ENCODE data around the gene HAVCR1.

DNA sequence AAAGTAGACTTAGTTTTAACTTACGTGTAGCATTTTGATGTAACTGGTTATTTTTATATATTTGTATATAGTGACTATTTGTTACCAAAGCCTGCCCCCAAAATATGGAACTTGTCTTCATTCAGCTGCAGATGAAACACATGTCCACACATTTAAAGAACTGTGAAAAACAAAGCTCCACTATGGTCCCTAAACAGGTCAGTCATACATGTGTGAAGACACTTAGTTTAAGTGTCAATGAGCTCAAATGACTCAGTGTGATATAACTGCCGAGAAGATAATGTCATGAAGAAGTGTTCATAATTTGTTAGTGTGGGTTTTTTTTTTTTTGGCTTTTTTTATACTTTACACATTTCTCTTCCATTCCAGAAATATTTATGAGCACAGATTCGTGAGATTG is 28.2 kb downstream of the HAVCR1 start:
- TF ChIP-seq, protein P1, sequence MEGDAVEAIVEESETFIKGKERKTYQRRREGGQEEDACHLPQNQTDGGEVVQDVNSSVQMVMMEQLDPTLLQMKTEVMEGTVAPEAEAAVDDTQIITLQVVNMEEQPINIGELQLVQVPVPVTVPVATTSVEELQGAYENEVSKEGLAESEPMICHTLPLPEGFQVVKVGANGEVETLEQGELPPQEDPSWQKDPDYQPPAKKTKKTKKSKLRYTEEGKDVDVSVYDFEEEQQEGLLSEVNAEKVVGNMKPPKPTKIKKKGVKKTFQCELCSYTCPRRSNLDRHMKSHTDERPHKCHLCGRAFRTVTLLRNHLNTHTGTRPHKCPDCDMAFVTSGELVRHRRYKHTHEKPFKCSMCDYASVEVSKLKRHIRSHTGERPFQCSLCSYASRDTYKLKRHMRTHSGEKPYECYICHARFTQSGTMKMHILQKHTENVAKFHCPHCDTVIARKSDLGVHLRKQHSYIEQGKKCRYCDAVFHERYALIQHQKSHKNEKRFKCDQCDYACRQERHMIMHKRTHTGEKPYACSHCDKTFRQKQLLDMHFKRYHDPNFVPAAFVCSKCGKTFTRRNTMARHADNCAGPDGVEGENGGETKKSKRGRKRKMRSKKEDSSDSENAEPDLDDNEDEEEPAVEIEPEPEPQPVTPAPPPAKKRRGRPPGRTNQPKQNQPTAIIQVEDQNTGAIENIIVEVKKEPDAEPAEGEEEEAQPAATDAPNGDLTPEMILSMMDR (IDR thresholded peaks at IDR 0.05) = no peak
- TF ChIP-seq IRF2 (CRISPR knock-in tag; IDR thresholded peaks at IDR 0.05; ENCODE audit: borderline replicate concordance, low read depth) (no peak), PRRX2 (CRISPR knock-in tag; IDR thresholded peaks at IDR 0.05) (no peak), TCF7 (CRISPR knock-in tag; IDR thresholded peaks at IDR 0.05; ENCODE audit: low read depth) (no peak)
- TF ChIP-seq, protein P2, sequence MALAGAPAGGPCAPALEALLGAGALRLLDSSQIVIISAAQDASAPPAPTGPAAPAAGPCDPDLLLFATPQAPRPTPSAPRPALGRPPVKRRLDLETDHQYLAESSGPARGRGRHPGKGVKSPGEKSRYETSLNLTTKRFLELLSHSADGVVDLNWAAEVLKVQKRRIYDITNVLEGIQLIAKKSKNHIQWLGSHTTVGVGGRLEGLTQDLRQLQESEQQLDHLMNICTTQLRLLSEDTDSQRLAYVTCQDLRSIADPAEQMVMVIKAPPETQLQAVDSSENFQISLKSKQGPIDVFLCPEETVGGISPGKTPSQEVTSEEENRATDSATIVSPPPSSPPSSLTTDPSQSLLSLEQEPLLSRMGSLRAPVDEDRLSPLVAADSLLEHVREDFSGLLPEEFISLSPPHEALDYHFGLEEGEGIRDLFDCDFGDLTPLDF (CRISPR knock-in tag; IDR thresholded peaks at IDR 0.05) = no peak
- TF ChIP-seq, protein P3, sequence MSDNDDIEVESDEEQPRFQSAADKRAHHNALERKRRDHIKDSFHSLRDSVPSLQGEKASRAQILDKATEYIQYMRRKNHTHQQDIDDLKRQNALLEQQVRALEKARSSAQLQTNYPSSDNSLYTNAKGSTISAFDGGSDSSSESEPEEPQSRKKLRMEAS (CRISPR knock-in tag; IDR thresholded peaks at IDR 0.05) = no peak
- TF ChIP-seq, protein P4, sequence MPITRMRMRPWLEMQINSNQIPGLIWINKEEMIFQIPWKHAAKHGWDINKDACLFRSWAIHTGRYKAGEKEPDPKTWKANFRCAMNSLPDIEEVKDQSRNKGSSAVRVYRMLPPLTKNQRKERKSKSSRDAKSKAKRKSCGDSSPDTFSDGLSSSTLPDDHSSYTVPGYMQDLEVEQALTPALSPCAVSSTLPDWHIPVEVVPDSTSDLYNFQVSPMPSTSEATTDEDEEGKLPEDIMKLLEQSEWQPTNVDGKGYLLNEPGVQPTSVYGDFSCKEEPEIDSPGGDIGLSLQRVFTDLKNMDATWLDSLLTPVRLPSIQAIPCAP (CRISPR knock-in tag; IDR thresholded peaks at IDR 0.05) = no peak
